H9 (cell line): Measurements from ENCODE around the gene MASTL. TPM values are rescaled to one million over a fixed set of nuclear protein-coding genes. Genes with fewer than 3 reads are reported as not detected.

ENCODE experiments used
- DNase-seq: peaks from one replicate; pipeline ENCODE4 v3.0.0-alpha.2; 2017
- H2AFZ ChIP-seq: one replicate; pipeline ENCODE4 v1.6.1; 2013; ENCODE audit warnings: mild to moderate bottlenecking, low read length, control low read depth, moderate library complexity
- H2AK5ac ChIP-seq: 2 replicates; pipeline ENCODE4 v1.6.1; 2013; ENCODE audit warnings: low read length, control low read depth, mixed read lengths; ENCODE audit not compliant: insufficient read length
- H2BK120ac ChIP-seq: one replicate; pipeline ENCODE4 v1.6.1; 2013; ENCODE audit warnings: low read depth, mild to moderate bottlenecking, low read length, control low read depth, inconsistent platforms; ENCODE audit not compliant: poor library complexity, severe bottlenecking
- H2BK12ac ChIP-seq: 2 replicates; pipeline ENCODE4 v1.6.1; 2013; ENCODE audit warnings: low read length, control low read depth, mixed read lengths, low read depth; ENCODE audit not compliant: insufficient read length
- H2BK15ac ChIP-seq: 2 replicates; pipeline ENCODE4 v1.6.1; 2013; ENCODE audit warnings: low read depth, low read length, control low read depth
- H2BK20ac ChIP-seq: one replicate; pipeline ENCODE4 v1.6.1; 2013; ENCODE audit warnings: low read depth, mild to moderate bottlenecking, low read length, control low read depth, inconsistent platforms; ENCODE audit not compliant: poor library complexity, severe bottlenecking
- H2BK5ac ChIP-seq: 2 replicates; pipeline ENCODE4 v1.6.1; 2013; ENCODE audit warnings: low read length, control low read depth, mixed read lengths; ENCODE audit not compliant: insufficient read length
- H3K14ac ChIP-seq: 2 replicates; pipeline ENCODE4 v1.6.1; 2013; ENCODE audit warnings: low read length, control low read depth; ENCODE audit not compliant: insufficient read depth
- H3K18ac ChIP-seq: 2 replicates; pipeline ENCODE4 v1.6.1; 2013; ENCODE audit warnings: low read depth, mild to moderate bottlenecking, mixed read lengths, low read length, control low read depth; ENCODE audit not compliant: insufficient read length
- H3K23ac ChIP-seq: 2 replicates; pipeline ENCODE4 v1.6.1; 2013; ENCODE audit warnings: low read length, control low read depth, mixed read lengths, low read depth; ENCODE audit not compliant: insufficient read length
- H3K23me2 ChIP-seq: 2 replicates; pipeline ENCODE4 v1.6.1; 2013; ENCODE audit warnings: low read depth, mild to moderate bottlenecking, mixed read lengths, low read length, control low read depth; ENCODE audit not compliant: insufficient read length, poor library complexity, severe bottlenecking
- H3K27ac ChIP-seq: 2 replicates; pipeline ENCODE4 v1.5.1; 2013; ENCODE audit warnings: low read length, control low read depth, mixed read lengths, low read depth; ENCODE audit not compliant: insufficient read length
- H3K27me3 ChIP-seq: 2 replicates; pipeline ENCODE4 v1.6.1; 2013; ENCODE audit warnings: low read length, control low read depth, inconsistent platforms; ENCODE audit not compliant: insufficient read depth
- H3K4ac ChIP-seq: 2 replicates; pipeline ENCODE4 v1.6.1; 2013; ENCODE audit warnings: low read depth, mild to moderate bottlenecking, control low read depth, inconsistent platforms, low read length, moderate library complexity
- H3K4me1 ChIP-seq: 2 replicates; pipeline ENCODE4 v1.6.1; 2013; ENCODE audit warnings: low read length, control low read depth, inconsistent platforms; ENCODE audit not compliant: insufficient read depth
- H3K4me2 ChIP-seq: 2 replicates; pipeline ENCODE4 v1.6.1; 2013; ENCODE audit warnings: low read length, control low read depth, mixed read lengths; ENCODE audit not compliant: insufficient read length, insufficient read depth
- H3K56ac ChIP-seq: 2 replicates; pipeline ENCODE4 v1.6.1; 2013; ENCODE audit warnings: low read depth, mild to moderate bottlenecking, mixed read lengths, low read length, control low read depth; ENCODE audit not compliant: insufficient read length
- H3K79me1 ChIP-seq: 2 replicates; pipeline ENCODE4 v1.6.1; 2013; ENCODE audit warnings: low read depth, mild to moderate bottlenecking, moderate library complexity, low read length, control low read depth, inconsistent platforms; ENCODE audit not compliant: insufficient read depth, poor library complexity, severe bottlenecking
- H3K79me2 ChIP-seq: 2 replicates; pipeline ENCODE4 v1.6.1; 2013; ENCODE audit warnings: low read length, control low read depth, inconsistent platforms; ENCODE audit not compliant: insufficient read depth
- H3K9ac ChIP-seq: 2 replicates; pipeline ENCODE4 v1.6.1; 2013; ENCODE audit warnings: low read length, control low read depth, mixed read lengths; ENCODE audit not compliant: insufficient read length; ENCODE audit errors: extremely low read depth
- H3K9me3 ChIP-seq: one replicate; pipeline ENCODE4 v1.6.1; 2013; ENCODE audit warnings: low read depth, low read length, inconsistent platforms; ENCODE audit not compliant: control insufficient read depth
- H3T11ph ChIP-seq: one replicate; pipeline ENCODE4 v1.6.1; 2013; ENCODE audit warnings: mild to moderate bottlenecking, low read length, control low read depth, inconsistent platforms
- H4K20me1 ChIP-seq: one replicate; pipeline ENCODE4 v1.6.1; 2013; ENCODE audit not compliant: control insufficient read depth, insufficient read length, insufficient read depth
- H4K5ac ChIP-seq: 2 replicates; pipeline ENCODE4 v1.6.1; 2013; ENCODE audit warnings: low read depth, mild to moderate bottlenecking, mixed read lengths, low read length, control low read depth; ENCODE audit not compliant: insufficient read length
- H4K8ac ChIP-seq: replicated peaks from 2 replicates; pipeline ENCODE4 v1.6.1; 2013; ENCODE audit warnings: low read length, control low read depth, mixed read lengths, low read depth; ENCODE audit not compliant: insufficient read length
- H4K91ac ChIP-seq: 2 replicates; pipeline ENCODE4 v1.6.1; 2013; ENCODE audit warnings: low read depth, mild to moderate bottlenecking, moderate library complexity, mixed read lengths, low read length, control low read depth; ENCODE audit not compliant: insufficient read length
- H3K27ac Mint-ChIP-seq, 3 experiments: 2 replicates in 2 of 3; 3 replicates in 1 of 3; pipeline ENCODE4 v1.8.0; 2020 to 2021; ENCODE audit warnings: mixed read lengths in 3 of 3, mild to moderate bottlenecking in 1 of 3, moderate library complexity in 1 of 3
- H3K27me3 Mint-ChIP-seq: 2 replicates; pipeline ENCODE4 v1.8.0; 2021; ENCODE audit warnings: low read depth, mild to moderate bottlenecking, moderate library complexity, mixed read lengths
- H3K36me3 Mint-ChIP-seq, 3 experiments: 2 replicates in 2 of 3; 3 replicates in 1 of 3; pipeline ENCODE4 v1.8.0; 2020 to 2021; ENCODE audit warnings: low read depth in 3 of 3, mixed read lengths in 3 of 3; ENCODE audit not compliant: insufficient read depth in 1 of 3
- H3K4me1 Mint-ChIP-seq, 2 experiments: 2 replicates each; pipeline ENCODE4 v1.8.0; 2020; ENCODE audit warnings: mixed read lengths in 2 of 2
- H3K4me3 Mint-ChIP-seq, 2 experiments: 2 replicates in 1 of 2; 3 replicates in 1 of 2; pipeline ENCODE4 v1.8.0; 2020 to 2021; ENCODE audit warnings: mild to moderate bottlenecking in 2 of 2, mixed read lengths in 2 of 2, moderate library complexity in 1 of 2
- H3K9me3 Mint-ChIP-seq, 2 experiments: 2 replicates in 1 of 2; 3 replicates in 1 of 2; pipeline ENCODE4 v1.8.0; 2020; ENCODE audit warnings: mild to moderate bottlenecking in 2 of 2, mixed read lengths in 2 of 2, moderate library complexity in 1 of 2
- WGBS: extraction: QIAGEN DNeasy Blood & Tissue Kit; methylation state at CpG from one replicate; pipeline ENCODE4 v1.1.7; 2013; ENCODE audit warnings: missing lambda C conversion rate, low lambda C conversion rate, mixed read lengths; ENCODE audit not compliant: insufficient read length; ENCODE audit errors: extremely low coverage; 5-methylcytosine and 5-hydroxymethylcytosine counted together
- total RNA-seq: library from RNA; stranded (reverse); gene quantifications from 2 replicates; pipeline ENCODE4 v1.2.1, GENCODE V29; 2021
- TF ChIP-seq, protein P1 (sequence below): fragments of 200-600 bp; sonication (generic); conservative IDR thresholded peaks from 3 replicates; pipeline ENCODE4 v1.8.0; 2021; ENCODE audit warnings: antibody characterized with exemption, mild to moderate bottlenecking

The MASTL gene
- total RNA-seq, 1 experiment from 2014 or later, result 35.0 TPM

DNA sequence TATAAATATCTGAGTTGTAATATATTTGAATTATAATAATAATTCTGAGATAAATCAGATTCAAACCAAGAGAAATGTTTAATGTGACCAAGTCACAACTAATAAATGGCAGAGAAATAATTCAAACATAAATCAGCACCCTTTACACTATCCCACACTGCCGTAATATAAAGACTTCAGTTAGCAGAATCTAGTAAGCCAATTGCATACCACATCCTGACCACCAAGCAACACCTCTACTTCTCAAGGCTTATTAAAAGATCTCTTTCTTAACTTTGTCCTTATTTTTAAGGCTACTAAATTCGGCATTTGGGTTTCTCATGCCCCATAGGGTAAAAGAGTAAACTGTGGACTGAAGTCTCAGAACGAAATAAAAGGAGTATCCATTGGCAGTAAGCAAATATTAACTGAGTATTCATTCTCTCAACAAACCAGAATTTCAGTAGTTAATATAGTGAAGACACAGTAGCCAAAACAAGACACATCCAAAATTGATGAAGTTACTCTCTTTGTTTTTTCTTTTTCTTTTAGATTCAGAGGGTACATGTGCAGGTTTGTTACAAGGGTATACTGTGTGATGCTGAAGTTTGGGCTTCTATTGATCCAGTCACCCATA, 70.6 kb downstream of the MASTL start:
- no peak overlapping the region for H3K27ac ChIP-seq
- H4K8ac ChIP-seq, result no peak overlapping the region
- H2BK20ac ChIP-seq, result no peak overlapping the region
- H2AK5ac ChIP-seq, result no peak overlapping the region
- no peaks in the 10 kb centered on the region for H3K27me3 ChIP-seq
- no peak overlapping the region for H3K27ac Mint-ChIP-seq
- no peak overlapping the region for H4K91ac ChIP-seq
- H3K4me3 Mint-ChIP-seq, result no peak overlapping the region
- no peaks in the 10 kb centered on the region for H3K79me2 ChIP-seq
- H3K4me1 Mint-ChIP-seq, result no peaks in the 10 kb centered on the region
- H3K23ac ChIP-seq, result no peak overlapping the region
- H3K14ac ChIP-seq, result no peak overlapping the region
- DNase-seq, result no peak
- H3K36me3 Mint-ChIP-seq, result peaks cover 2 to 16% (median 6%) of the 10 kb centered on the region in 3 experiments; a peak in 3 of 7 replicates
- TF ChIP-seq, protein P1, sequence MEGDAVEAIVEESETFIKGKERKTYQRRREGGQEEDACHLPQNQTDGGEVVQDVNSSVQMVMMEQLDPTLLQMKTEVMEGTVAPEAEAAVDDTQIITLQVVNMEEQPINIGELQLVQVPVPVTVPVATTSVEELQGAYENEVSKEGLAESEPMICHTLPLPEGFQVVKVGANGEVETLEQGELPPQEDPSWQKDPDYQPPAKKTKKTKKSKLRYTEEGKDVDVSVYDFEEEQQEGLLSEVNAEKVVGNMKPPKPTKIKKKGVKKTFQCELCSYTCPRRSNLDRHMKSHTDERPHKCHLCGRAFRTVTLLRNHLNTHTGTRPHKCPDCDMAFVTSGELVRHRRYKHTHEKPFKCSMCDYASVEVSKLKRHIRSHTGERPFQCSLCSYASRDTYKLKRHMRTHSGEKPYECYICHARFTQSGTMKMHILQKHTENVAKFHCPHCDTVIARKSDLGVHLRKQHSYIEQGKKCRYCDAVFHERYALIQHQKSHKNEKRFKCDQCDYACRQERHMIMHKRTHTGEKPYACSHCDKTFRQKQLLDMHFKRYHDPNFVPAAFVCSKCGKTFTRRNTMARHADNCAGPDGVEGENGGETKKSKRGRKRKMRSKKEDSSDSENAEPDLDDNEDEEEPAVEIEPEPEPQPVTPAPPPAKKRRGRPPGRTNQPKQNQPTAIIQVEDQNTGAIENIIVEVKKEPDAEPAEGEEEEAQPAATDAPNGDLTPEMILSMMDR, result no peak
- H3T11ph ChIP-seq, result no peak overlapping the region
- H2AFZ ChIP-seq, result no peak overlapping the region
- H3K27me3 Mint-ChIP-seq, result no peaks in the 10 kb centered on the region
- no peak overlapping the region for H3K4ac ChIP-seq
- no peak overlapping the region for H4K5ac ChIP-seq
- no peak overlapping the region for H2BK120ac ChIP-seq
- no peak overlapping the region for H2BK15ac ChIP-seq
- no peaks in the 10 kb centered on the region; a peak in 1 of 5 replicates for H3K9me3 Mint-ChIP-seq
- no CpG with 5 or more reads among the region's 3 CpGs for WGBS
- no peak overlapping the region for H3K18ac ChIP-seq
- no peak overlapping the region for H2BK5ac ChIP-seq
- H3K56ac ChIP-seq, result no peak overlapping the region
- H3K4me2 ChIP-seq, result no peak overlapping the region
- no peaks in the 10 kb centered on the region for H3K79me1 ChIP-seq
- H3K23me2 ChIP-seq, result no peaks in the 10 kb centered on the region
- no peak overlapping the region for H3K9ac ChIP-seq
- H3K4me1 ChIP-seq, result no peaks in the 10 kb centered on the region
- no peak overlapping the region for H2BK12ac ChIP-seq
- no peaks in the 10 kb centered on the region for H4K20me1 ChIP-seq
- no peaks in the 10 kb centered on the region for H3K9me3 ChIP-seq
